GM18868 (cell line): ENCODE measurements around the gene C5orf52.
"Not testable (repeated sequence)": the region's sequence is repeated elsewhere in the genome, so short reads cannot be mapped to it uniquely, and the experiment has no call there.

Experiments used
- ATAC-seq: cut with Tn5 transposase; IDR thresholded peaks from one replicate; pipeline ENCODE4 v1.9.1; 2021; ENCODE audit warnings: mild to moderate bottlenecking, moderate library complexity; ENCODE audit not compliant: unreplicated experiment

The C5orf52 gene

DNA sequence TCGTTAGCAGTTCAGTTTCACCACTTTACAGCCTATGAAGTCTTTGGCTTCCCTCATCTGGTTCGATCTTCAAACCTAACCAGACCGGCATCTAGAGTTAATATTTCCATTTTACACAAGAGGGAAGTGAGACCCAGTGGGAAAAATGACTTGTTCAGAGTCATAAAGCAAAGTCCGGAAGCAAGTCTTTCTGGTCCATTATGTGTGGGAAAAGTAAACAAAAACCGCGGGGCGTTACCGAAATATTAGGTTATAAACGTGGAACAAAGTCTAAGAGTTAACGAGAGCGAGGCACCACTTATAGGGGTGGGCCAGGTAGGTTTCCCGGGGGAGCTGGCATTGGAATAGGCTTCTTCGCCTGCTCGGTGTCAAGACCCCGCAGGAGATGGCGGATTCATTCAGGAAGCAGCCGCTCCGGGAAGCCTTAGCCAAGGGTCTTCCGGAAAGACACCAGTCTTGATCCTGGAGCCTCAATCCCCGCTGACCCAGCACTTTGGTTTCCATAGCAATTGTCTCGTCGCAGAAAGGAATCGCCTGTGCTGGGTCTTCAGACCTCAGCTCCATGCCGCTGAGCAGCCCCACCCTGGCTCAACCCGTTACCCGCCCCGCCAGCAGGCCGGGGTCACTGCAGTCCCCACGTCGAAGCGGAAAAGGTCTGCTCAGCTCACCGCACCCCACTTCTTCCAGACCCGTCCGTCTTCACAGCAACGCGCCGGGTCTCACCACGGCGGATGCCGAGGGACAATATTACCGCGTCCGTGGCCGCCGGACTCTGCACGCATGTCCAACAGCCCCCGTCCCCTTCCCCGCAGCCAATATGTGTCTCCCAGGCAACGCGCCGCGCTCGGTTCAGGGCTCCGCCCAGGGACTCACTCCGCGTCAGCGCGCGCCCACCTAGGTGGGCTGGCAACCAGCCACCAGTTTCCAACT lies at the start of gene C5orf52:
TSS of gene C5orf52 (plus strand) at position 872 of the 930 bp plus-strand sequence. CDS start 82 bp downstream, outside the sequence.
- peak; percentile 49 for ATAC-seq

DNA sequence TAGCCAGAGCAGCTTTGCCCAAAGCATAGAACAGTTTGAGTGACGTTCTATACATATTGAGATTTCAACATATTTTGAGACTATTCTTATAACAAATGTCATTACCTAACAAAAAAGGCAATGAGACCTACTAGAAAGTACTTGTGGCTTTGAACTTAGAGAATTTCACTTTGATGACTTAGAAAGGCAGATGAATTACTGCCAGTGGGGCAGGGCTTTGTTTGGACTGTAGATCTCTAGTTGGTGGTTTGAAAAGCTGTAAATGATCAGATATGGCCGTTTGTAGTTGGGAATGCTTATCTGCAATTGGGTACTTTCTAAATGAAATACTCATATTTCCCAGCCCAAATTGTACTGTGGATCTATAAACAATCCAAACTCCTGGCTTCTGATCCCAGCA lies 47.2 kb upstream of the C5orf52 start:
- no peak for ATAC-seq

DNA sequence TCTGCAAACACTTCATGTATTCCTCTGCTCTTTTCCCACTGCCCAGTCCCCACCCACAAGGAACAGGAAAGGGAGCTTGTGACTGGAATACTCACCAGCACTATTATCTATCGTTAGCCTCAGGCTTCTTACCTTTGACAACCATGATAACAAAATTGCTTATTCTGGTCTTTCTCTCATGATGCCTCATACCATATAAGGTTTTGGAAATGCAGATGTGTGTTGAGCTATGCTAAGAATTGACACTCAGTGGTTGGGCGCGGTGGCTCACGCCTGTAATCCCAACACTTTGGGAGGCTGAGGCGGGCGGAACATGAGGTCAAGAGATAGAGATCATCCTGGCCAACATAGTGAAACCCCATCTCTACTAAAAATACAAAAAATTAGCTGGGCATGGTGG lies 44.5 kb upstream of the C5orf52 start:
- ATAC-seq, result no peak

DNA sequence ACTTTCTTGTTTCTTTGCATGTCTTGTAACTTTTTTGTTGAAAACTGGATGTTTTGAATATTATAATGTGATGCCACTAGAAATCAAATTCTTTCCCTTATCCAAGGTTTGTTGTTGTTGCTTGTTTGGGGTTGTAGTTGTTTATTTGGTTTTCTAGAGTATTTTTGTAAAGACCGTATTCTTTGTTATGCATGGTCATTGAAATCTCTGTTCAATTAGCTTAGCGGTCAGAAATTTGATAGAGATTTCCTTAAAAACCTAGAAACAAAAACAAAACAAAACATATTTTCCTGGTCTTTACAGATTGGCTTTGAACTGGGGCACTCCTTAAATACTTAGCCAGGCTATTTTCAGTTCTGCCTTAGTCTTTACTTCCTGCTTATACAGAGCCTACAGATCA lies 41.0 kb upstream of the C5orf52 start:
- no peak for ATAC-seq

DNA sequence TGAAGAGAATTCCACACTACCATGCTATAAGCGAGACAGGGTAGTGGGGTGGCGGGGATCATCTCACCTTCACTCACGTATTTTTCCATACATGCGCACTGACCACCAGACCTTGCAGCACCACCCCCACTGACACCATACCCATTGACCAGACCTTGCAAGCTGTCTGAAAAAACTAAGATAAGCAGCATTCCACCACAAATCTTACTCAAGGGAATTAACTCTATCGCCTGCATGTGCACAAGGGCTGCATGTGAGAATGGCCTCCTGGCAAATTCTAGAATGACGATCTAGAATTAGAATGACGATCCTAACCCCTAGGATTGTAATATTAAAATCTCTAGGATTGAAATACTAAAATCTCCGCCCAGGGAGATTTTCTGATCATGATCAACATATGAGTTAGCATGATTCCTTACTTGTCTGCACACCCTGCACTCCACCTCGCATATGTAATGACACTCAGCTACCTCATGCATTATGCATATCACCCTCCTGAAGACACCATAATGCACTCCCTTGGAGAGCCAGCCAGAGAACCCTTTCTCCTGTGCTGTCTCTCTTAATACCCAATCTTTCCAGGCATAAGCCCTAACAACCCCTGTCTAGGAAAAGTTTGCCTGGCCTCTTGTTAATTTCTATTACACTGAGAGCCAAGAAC lies 30.8 kb upstream of the C5orf52 start:
- no peak for ATAC-seq

DNA sequence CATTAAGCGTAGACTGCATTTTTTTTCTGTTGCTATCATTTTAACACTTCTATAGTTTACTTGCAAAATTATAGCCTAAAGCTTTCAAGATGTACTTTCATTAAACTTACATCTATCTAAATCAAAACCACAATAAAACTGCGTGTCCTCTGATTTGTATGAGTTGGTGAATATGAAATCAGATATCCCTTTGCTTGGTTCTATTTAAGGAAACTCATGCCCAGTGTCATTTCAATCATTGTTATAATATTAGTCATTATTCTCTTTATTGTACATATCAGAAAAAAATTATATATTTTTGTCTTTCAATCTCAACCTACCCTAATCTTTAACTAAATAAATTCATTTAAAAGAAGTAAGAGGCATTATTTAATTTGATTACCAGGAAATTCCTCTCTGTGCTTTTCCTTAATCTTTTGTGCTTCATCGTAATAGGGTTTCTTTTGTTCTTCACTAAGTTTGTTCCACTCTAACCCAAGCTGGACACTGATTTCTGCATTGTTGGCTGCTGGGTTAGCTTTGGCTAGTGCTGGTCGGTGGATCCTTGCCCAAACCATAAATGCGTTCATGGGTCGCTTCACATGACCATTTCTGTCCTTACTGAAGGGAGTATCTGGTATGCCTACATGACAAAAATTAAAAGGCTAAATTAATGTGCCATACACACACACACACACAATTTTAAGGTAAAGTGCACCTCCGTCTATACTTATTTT lies 22.9 kb upstream of the C5orf52 start:
- ATAC-seq, result no peak

DNA sequence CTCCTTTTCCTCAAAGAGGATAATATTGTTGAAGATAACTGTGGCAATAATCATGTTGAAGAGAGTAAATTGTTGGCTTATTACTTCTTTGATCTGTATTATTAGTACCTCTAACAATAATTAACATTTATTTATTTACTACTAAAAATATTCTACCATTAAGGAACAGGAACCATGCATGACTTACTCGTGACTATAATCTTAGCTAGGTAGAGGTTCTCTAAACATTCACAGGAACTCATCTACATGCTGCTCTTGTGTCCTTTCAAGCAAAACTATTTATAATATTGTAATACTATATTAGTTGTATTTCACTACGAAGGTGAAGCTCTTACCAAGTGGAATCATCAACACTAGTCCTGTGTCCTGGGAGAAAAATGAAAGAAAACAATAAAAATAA lies 22.2 kb upstream of the C5orf52 start:
- ATAC-seq, result no peak

DNA sequence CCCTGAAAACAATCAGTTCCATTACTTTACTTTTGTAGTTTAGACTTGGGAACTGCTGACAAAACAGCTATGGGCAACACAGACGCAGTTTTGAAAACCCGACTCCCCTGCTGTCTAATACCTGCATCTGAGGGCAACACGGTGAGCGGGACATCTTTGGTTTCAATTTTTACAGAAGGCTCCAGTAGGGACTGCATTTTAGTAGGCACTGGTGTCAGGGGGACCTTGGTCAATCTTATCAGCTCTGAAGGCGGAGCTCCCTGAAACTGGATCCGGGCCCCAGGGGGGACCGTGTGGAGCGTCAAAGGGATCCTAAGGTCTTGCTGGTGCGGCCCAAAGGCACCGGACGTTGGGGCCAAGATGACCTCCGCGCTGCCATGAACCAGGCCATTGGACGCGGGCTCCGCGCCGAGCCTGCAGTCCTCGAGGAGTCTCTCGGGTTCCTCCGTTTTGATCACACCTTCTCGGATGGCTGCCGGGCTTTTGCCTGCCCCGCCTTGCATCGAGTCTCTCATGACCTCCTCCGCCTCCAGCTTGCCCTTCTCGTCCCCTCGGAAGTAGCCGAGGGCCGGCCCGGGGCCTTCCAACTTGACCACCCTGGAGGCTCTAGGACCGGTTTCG lies 20.2 kb upstream of the C5orf52 start:
- no peak for ATAC-seq

DNA sequence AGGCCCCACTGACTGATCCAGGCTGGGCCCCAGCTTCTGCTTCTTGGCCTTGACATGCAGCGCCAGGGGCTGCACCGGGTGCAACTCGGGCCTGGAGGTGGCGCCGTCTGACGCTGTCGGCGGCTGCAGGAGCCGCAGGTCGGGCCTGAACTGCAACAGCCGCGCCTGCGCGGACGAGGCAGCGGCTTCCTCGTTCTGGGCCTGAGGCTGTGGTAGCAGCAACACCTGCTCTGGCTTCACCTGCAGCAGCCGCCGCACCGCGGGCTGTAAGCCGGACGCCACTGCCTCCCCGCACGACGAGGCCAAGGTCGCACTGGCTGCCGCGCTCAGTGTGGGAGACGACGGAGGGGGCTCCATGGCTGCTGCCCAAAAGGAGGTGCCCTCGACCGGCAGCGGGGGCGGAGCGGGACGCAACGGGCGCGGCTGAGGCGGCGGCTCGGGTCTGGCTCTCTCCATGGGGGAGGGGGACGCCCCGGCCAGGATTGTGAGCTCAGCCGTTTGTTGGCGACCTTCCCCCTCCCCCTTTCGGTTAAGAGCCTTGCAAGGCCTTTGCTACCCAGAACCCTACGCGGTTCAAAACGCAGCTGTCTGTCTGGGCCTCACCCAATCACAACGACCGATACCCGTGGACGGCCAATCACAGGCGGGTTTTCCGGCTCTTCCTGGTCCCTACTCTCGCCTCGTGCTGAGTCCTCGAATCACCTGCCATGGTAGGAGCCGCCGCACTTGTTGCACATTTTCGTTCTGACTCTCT lies 19.5 kb upstream of the C5orf52 start:
- ATAC-seq, result peak; percentile 99

DNA sequence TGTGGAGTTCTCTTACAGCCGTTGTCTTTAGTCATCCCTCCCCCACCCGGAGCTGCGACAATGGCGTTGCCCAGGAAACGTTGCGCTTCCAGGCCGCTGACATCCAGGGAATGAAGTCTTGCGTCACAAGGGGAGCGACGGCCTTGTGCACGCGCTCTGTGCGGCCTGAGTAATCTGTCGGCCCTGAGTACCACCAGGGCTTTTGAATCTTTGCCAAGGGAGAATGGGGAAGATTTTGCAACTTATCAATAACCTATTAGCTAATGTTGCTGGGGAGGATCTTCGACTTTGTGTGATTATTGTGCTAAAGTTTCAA lies 19.0 kb upstream of the C5orf52 start, which contains the start of gene SOX30:
TSS of gene SOX30 (minus strand) at position 62 of the 316 bp plus-strand sequence. CDS start 360 bp downstream, outside the sequence.
- ATAC-seq, result no peak

DNA sequence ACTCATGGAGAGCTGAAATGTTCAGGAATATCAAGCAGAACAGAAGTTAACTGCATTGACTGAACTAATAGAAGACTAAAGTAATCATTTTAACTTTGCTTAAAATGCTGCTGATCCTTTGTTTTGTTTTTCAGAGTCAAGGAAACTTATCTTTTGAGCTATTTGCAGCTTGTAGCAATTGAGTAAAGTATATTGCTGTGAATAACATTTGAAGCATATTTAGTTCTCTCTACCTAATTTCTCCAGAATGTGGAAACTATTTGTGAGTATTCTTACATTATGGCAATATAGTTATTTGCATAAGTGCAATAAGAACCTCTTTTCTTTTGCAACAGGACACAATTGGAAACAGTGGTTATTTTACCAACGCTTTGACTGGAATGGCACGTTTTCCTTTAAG lies 13.8 kb upstream of the C5orf52 start:
- ATAC-seq, result no peak

DNA sequence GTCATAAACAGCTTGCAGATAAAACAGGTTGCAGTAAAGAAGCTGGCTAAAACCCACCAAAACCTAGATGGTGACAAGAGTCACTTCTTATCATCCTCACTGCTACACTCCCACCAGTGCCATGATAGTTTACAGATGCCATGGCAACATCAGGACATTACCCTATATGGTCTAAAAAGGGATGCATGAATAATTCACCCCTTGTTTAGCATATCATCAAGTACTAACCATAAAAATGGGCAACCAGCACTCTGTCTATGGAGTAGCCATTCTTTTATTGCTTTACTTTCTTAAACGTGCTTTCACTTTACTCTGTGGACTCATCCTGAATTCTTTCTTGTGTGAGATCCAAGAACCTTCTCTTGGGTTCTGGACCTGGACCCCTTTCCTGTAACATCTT lies 12.4 kb upstream of the C5orf52 start:
- no peak for ATAC-seq

DNA sequence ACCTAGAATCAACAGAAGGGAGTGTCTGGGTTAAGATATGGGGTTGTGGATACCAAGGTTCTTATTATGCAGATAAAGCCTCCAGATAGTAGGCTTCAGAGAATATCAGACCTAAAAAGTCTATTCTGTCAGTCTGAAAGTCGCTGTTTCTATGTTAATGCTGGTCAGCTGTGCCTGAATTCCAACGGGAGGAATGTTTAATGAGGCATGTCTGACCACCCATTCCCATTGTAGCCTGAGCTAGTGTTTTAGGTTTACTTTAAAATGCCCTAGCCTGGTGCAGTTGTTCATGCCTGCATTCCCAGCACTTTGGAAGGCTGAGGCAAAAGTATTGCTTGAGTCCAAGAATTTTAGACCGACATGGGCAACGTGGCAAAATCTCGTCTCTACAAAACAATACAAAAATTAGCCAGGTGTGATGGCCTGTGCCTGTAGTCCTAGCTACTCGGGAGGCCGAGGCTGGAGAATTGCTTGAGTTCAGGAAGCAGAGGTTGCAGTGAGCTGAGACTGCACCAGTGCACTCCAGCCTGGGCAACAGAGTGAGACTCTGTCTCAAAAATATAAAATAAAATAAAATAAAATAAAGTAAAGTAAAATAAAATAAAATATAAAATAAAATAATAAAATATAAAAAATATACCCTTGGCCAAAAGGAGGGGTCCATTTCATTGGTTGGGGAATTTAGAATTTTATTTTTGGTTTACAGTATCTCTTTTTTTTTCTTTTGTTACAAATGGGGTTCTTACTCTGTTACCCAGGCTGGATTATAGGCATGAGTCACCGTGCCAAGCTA lies 11.3 kb upstream of the C5orf52 start:
- ATAC-seq, result no peak

DNA sequence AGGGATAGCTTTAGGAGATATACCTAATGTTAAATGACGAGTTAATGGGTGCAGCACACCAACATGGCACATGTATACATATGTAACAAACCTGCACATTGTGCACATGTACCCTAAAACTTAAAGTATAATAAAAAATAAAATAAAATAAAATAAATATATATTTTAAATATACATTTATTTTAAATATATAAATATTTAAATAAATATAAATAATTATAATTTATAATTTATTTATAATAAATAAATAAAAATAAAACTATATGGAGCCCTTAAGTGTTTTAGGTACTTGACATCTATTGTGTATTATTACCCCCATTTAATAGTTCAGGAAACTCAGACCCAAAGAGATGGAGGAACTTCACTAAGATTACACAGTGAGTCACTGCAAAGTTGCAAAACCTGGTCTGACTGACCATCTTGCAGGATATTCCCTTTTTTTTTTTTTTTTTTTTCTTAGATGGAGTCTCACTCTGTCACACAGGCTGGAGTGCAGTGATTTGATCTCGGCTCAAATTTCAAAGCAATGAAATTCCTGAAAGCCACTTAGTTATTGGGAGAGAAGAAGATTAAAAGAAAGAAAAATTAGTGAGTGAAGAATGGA lies 5.8 kb upstream of the C5orf52 start:
- ATAC-seq, result no peak

DNA sequence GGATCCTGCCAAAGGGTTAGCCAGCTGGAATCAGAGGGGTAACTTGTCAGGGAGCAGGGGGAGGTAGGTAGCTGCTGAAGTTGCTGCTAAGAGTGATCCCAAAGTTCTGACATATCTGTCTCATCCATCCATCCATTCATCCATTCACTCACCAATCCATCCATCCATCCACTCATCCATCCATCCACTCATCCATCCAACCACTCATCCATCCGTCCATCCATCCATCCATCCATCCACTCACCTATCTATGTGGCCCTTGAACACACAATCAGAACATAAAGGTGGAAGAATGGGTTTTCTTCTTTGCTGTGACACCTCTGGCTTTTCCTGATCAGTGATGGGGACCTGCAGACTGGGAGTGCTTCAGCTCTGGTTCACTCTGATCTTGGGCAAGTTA lies 3.0 kb upstream of the C5orf52 start:
- no peak for ATAC-seq

DNA sequence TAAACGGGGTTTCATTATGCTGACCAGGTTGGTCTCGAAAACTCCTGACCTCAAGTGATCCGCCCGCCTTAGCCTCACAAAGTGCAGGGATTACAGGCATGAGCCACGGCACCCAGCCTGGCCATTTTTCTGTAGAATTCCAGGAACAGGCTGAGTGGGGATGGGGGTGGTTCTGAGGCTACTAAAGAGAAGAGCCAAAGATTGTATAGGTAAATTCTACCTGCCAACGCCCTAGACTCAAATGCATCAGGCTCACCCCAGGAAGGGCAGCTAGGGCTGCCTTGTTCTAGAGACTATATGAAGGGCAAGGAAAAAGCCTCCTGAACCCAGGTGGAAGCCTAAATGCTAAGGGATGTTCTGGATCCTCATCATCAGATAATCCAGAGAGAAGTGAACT lies 1.6 kb upstream of the C5orf52 start:
- ATAC-seq, result no peak

DNA sequence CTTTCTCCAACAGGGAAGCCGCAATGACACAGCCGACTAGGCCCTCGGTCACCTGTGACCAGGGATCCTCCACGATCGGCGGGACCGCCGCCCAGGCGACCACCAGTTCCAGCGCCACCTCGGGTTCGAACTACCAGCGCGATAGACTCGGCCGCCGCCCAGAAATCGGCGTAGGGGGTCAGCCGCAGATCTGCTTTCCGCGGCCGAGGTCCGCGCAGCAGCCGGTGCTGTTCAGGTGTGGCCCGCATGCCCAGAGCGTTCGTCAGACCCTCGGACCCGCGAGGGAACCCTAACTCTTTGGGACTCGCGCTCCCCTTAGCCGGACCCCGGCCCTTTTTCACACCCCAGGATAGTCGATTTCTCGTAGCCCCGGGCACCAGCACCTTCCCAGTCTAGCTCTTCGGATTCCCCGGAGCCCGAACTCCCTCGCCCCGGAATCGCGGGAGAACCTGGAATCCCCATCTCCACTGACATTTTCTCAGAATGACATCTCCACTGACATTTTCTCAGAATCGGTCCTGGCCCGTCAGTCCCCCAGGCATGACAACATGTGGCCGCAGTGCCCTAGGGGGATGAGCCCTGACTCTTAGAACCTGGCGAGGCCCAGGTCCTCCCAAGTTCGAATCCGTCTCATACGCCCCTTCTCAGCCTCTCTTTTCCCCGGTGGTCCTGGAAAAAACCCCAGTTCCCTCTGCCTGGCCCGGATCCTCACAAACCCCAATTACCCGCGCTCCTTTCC lies 428 bp downstream of the C5orf52 start:
- ATAC-seq, result no peak

DNA sequence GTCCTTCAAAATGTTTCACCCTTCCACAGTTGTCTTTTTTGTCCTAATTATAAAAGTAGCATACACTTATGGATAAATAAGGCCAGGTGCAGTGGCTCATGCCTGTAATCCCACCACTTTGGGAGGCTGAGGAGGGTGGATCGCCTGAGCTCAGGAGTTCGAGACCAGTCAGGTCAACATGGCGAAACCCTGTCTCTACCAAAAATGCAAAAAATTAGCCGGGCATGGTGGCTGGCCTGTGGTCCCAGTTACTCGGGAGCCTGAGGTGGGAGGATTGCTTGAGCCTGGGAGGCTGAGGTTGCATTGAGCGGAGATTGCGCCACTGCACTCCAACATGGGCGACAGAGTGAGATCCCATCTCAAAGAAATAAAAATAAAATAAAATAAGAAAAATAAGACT lies 1.6 kb downstream of the C5orf52 start:
- no peak for ATAC-seq

DNA sequence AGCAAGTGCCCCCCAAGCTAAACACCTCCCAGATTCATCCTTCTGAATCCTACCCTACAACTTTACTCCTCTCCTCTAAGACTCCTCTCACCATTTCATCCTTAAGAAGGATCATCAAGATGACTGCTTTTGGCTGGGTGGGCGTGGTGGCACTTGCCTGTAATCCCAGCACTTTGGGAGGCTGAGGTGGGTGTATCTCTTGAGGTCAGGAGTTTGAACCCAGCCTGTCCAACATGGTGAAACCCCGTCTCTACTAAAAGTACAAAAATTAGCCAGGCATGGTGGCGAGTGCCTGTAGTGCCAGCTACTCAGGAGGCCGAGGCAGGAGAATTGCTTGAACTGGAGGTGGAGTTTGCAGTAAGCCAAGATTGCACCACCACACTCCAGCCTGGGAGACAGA lies 3.0 kb downstream of the C5orf52 start:
- ATAC-seq, result not testable (repeated sequence)
